Stimulated activated CD4-positive, alpha-beta T cell treated with anti-CD3 and anti-CD28 coated beads, TNF-alpha, amount 100 ng/mL, for 1 hour (primary cell): ENCODE measurements around the gene TAF11L10.
"Not testable (repeated sequence)": the region's sequence is repeated elsewhere in the genome, so short reads cannot be mapped to it uniquely, and the experiment has no call there.

ENCODE experiments used
- DNase-seq, 3 donors: peaks; one replicate each; pipeline ENCODE4 v3.0.0-alpha.2; 2020; ENCODE audit warnings: low read depth in 3 of 3, low spot score in 1 of 3

The TAF11L10 gene

GRCh38 chr5:17597728-17598127 lies at the start of gene TAF11L10:
TAF11L10 (minus strand) TSS chr5:17597828.
- DNase-seq = not testable (repeated sequence)

- no peak for DNase-seq
These were observed 36.5 kb upstream of the TAF11L10 start, which contains the start of gene TAF11L14 for GRCh38 chr5:17634160-17634559. TAF11L14 (plus strand) TSS chr5:17634460.

GRCh38 chr5:17631788-17632187 lies 34.2 kb upstream of the TAF11L10 start, which contains the start of gene TAF11L13:
TAF11L13 (plus strand) TSS chr5:17632088.
- DNase-seq = not testable (repeated sequence)

- no peak for DNase-seq
These were observed 28.1 kb upstream of the TAF11L10 start for GRCh38 chr5:17625686-17626085.

- no peak for DNase-seq
These were observed 23.0 kb upstream of the TAF11L10 start for GRCh38 chr5:17620627-17621026.

GRCh38 chr5:17619354-17619753 lies 21.7 kb upstream of the TAF11L10 start:
- no peak for DNase-seq

- no peak for DNase-seq
These were observed 17.4 kb upstream of the TAF11L10 start for GRCh38 chr5:17614872-17615605.

GRCh38 chr5:17610092-17610491 lies 12.5 kb upstream of the TAF11L10 start, which contains the start of gene TAF11L12:
TAF11L12 (plus strand) TSS chr5:17610392.
- DNase-seq = not testable (repeated sequence)

- DNase-seq = not testable (repeated sequence)
These were observed 9.8 kb upstream of the TAF11L10 start for GRCh38 chr5:17607461-17607860.

GRCh38 chr5:17604951-17605350 lies 7.3 kb upstream of the TAF11L10 start:
- DNase-seq = no peak

GRCh38 chr5:17603880-17604279 lies 6.3 kb upstream of the TAF11L10 start, which contains the start of gene TAF11L11:
TAF11L11 (plus strand) TSS chr5:17604183.
- DNase-seq = not testable (repeated sequence)

- not testable (repeated sequence) for DNase-seq
These were observed 3.4 kb downstream of the TAF11L10 start, which contains the start of gene TAF11L9 for GRCh38 chr5:17594255-17594654. TAF11L9 (minus strand) TSS chr5:17594394.

GRCh38 chr5:17590860-17591259 lies 6.8 kb downstream of the TAF11L10 start, which contains the start of gene TAF11L8:
TAF11L8 (minus strand) TSS chr5:17590960.
- DNase-seq = not testable (repeated sequence)

GRCh38 chr5:17585658-17586057 lies 12.0 kb downstream of the TAF11L10 start, which contains the start of gene TAF11L7:
TAF11L7 (minus strand) TSS chr5:17585758.
- not testable (repeated sequence) for DNase-seq
